Pulmonary artery endothelial cell (primary cell): ENCODE results near the gene PHACTR3. TPM values are rescaled to one million over a fixed set of nuclear protein-coding genes. Genes with fewer than 3 reads are reported as not detected.

Experiments used
- DNase-seq: peaks from one replicate; pipeline ENCODE4 v3.0.0-alpha.2; 2011; ENCODE audit warnings: low read depth, low spot score
- total RNA-seq: library from RNA; depleted of rRNA; stranded (reverse); fragments of >200 nt; gene quantifications from 2 replicates; pipeline ENCODE4 v1.2.3, GENCODE V29; 2014

The PHACTR3 gene
- total RNA-seq, 1 donor from 2014 or later, result not detected

- no peak for DNase-seq
Measured at GRCh38 chr20:59588236-59588855, 16.0 kb upstream of the PHACTR3 start.

- DNase-seq, result no peak
Measured at GRCh38 chr20:59589086-59589684, 15.2 kb upstream of the PHACTR3 start.

- no peak for DNase-seq
Measured at GRCh38 chr20:59591061-59591460, 13.3 kb upstream of the PHACTR3 start.

- no peak for DNase-seq
Measured at GRCh38 chr20:59596690-59597089, 7.7 kb upstream of the PHACTR3 start.

- DNase-seq, result no peak
Measured at GRCh38 chr20:59597240-59597639, 7.1 kb upstream of the PHACTR3 start.

GRCh38 chr20:59598625-59599310 lies 5.6 kb upstream of the PHACTR3 start:
- DNase-seq, result no peak

GRCh38 chr20:59599941-59600340 lies 4.4 kb upstream of the PHACTR3 start:
- no peak for DNase-seq

- no peak for DNase-seq
Measured at GRCh38 chr20:59600472-59600871, 3.9 kb upstream of the PHACTR3 start.

- no peak for DNase-seq
Measured at GRCh38 chr20:59602546-59603080, 1.7 kb upstream of the PHACTR3 start.

GRCh38 chr20:59603176-59603575 lies 1.2 kb upstream of the PHACTR3 start:
- DNase-seq, result no peak

GRCh38 chr20:59604741-59605600 lies 631 bp downstream of the PHACTR3 start:
- DNase-seq, result no peak

GRCh38 chr20:59605601-59606364 lies 1.4 kb downstream of the PHACTR3 start:
- DNase-seq, result no peak

GRCh38 chr20:59606566-59606965 lies 2.2 kb downstream of the PHACTR3 start:
- DNase-seq, result no peak

GRCh38 chr20:59608396-59608795 lies 4.1 kb downstream of the PHACTR3 start:
- no peak for DNase-seq

- DNase-seq, result no peak
Measured at GRCh38 chr20:59608871-59609270, 4.5 kb downstream of the PHACTR3 start.

- no peak for DNase-seq
Measured at GRCh38 chr20:59611286-59611685, 6.9 kb downstream of the PHACTR3 start.

- DNase-seq, result no peak
Measured at GRCh38 chr20:59613861-59614260, 9.5 kb downstream of the PHACTR3 start.

GRCh38 chr20:59614714-59615113 lies 10.4 kb downstream of the PHACTR3 start:
- no peak for DNase-seq

- DNase-seq, result no peak
Measured at GRCh38 chr20:59616306-59616705, 12.0 kb downstream of the PHACTR3 start.

- DNase-seq, result no peak
Measured at GRCh38 chr20:59617221-59617620, 12.9 kb downstream of the PHACTR3 start.

GRCh38 chr20:59618131-59618530 lies 13.8 kb downstream of the PHACTR3 start:
- DNase-seq, result no peak
